Esophagus squamous epithelium (tissue), 4 donors: ENCODE measurements around the gene LMAN1L.

Experiments
- CTCF ChIP-seq, 6 experiments: fragments of 450-650 bp in 4 of 6; fragments of 200-600 bp in 2 of 6; sonication (generic) in 2 of 6; IDR thresholded peaks; one replicate each; pipeline ENCODE4 v1.5.1; 2016 to 2019; ENCODE audit warnings: antibody characterized with exemption in 6 of 6, mild to moderate bottlenecking in 4 of 6, moderate library complexity in 4 of 6
- POLR2A ChIP-seq, 4 donors: fragments of 450-650 bp; IDR thresholded peaks; one replicate each; pipeline ENCODE4 v1.6.1; 2017; ENCODE audit warnings: antibody characterized with exemption in 4 of 4, mild to moderate bottlenecking in 4 of 4, moderate library complexity in 3 of 4

DNA sequence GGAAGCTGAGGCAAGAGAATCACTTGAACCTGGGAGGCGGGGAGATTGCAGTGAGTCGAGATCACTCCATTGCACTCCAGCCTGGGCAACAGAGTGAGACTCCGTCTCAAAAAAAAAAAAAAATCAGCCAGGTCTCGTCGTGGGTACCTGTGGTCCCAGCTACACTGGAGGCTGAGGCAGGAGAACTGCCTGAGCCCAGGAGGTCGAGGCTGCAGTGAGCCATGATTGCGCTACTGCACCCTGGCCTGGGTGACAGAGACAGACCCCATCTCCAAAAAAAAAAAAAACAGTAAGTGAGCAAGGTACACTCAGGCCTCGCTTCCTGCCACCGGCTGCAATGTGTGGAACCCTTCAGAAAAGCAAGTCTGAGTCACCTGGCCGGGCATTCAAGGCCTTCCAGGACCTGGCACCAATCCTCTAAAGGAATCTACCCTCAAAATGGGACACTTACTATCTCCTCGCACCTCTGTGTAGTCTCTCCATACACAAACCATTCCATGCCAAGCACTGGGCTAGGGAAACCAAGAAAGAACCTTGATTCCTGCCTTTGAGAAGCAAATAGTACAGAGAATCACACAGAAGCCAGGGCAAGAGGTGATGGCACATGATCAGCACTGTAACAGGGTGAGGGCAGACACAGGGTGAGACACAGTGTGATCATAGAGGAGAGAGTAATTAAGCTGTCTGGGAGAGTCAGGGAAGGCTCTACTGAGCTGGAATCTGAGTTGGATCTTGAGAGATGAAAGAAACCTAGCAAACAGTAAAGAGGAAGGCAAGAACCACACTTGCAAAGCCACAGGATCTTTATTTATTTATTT is 50.8 kb downstream of the LMAN1L start:
- no peak for TF ChIP-seq POLR2A (IDR thresholded peaks at IDR 0.05)
- no peak for TF ChIP-seq CTCF (IDR thresholded peaks at IDR 0.05)
